Thoracic aorta (tissue), 2 donors: Measurements from ENCODE around the gene BACH2. TPM values are rescaled to one million over a fixed set of nuclear protein-coding genes. Genes with fewer than 3 reads are reported as not detected.
"Not testable (repeated sequence)": the region's sequence is repeated elsewhere in the genome, so short reads cannot be mapped to it uniquely, and the experiment has no call there.

Experiments used
- ATAC-seq: fragments of 150-250 bp; one replicate; pipeline ENCODE4 v1.8.0; 2017; ENCODE audit warnings: low read depth; ENCODE audit not compliant: insufficient number of reproducible peaks, low FRiP score
- DNase-seq: peaks from one replicate; pipeline ENCODE4 v3.0.0-alpha.2; 2020; ENCODE audit warnings: low spot score
- H3K27ac ChIP-seq, 2 donors: fragments of 200-600 bp; sonication (generic); 1 replicate in 1 of 2; 2 replicates in 1 of 2; pipeline ENCODE4 v1.5.1; 2016; ENCODE audit warnings: mild to moderate bottlenecking in 2 of 2, moderate library complexity in 2 of 2
- H3K27me3 ChIP-seq: fragments of 200-600 bp; sonication (generic); replicated peaks from 2 replicates; pipeline ENCODE4 v1.6.0; 2016; ENCODE audit warnings: mild to moderate bottlenecking; ENCODE audit not compliant: insufficient read depth
- H3K36me3 ChIP-seq: fragments of 200-600 bp; sonication (generic); one replicate; pipeline ENCODE4 v1.5.1; 2016
- H3K4me1 ChIP-seq, 2 donors: fragments of 200-600 bp; sonication (generic); 1 replicate in 1 of 2; 2 replicates in 1 of 2; pipeline versions ENCODE4 v1.5.1 to v1.6.0; 2016; ENCODE audit warnings: low read depth in 2 of 2, mild to moderate bottlenecking in 1 of 2; ENCODE audit not compliant: control insufficient read depth in 1 of 2
- H3K4me3 ChIP-seq: fragments of 200-600 bp; sonication (generic); 2 replicates; pipeline ENCODE4 v1.5.1; 2016; ENCODE audit warnings: mild to moderate bottlenecking
- H3K9me3 ChIP-seq: fragments of 200-600 bp; sonication (generic); 2 replicates; pipeline ENCODE4 v1.5.1; 2016
- total RNA-seq, 2 donors: library from RNA; depleted of rRNA; stranded (reverse); fragments of >200 nt; gene quantifications; one replicate each; pipeline versions ENCODE4 v1.1.0 to v1.2.3, GENCODE V29; 2016
- TF ChIP-seq, protein P1 (sequence below): fragments of 200-600 bp; sonication (generic); IDR thresholded peaks from one replicate; pipeline ENCODE4 v1.5.1; 2019; ENCODE audit warnings: antibody characterized with exemption

The BACH2 gene
- total RNA-seq, 2 donors from 2014 or later, result 6.1 to 17.8 TPM

DNA sequence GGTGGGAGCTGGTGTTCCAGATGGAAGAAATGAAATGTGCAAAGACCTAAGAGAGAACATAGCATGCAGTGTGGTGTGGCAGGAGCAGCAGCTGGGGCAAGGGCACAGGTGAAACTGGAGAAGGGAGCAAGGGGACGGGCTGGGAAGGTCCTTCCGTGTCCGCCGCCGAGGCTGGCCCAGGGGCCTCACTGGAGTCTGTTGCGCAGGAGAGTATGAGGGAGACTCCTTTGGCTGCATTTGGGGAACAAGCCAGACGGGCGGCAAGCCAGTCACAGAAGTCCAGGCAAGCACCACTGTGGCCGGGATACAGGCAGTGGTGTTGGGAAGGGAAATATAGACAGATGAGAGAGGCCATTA lies 324.6 kb downstream of the BACH2 start:
- H3K27ac ChIP-seq, result no peak overlapping the region
- ATAC-seq, result no peak
- TF ChIP-seq, protein P1, sequence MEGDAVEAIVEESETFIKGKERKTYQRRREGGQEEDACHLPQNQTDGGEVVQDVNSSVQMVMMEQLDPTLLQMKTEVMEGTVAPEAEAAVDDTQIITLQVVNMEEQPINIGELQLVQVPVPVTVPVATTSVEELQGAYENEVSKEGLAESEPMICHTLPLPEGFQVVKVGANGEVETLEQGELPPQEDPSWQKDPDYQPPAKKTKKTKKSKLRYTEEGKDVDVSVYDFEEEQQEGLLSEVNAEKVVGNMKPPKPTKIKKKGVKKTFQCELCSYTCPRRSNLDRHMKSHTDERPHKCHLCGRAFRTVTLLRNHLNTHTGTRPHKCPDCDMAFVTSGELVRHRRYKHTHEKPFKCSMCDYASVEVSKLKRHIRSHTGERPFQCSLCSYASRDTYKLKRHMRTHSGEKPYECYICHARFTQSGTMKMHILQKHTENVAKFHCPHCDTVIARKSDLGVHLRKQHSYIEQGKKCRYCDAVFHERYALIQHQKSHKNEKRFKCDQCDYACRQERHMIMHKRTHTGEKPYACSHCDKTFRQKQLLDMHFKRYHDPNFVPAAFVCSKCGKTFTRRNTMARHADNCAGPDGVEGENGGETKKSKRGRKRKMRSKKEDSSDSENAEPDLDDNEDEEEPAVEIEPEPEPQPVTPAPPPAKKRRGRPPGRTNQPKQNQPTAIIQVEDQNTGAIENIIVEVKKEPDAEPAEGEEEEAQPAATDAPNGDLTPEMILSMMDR, result no peak

DNA sequence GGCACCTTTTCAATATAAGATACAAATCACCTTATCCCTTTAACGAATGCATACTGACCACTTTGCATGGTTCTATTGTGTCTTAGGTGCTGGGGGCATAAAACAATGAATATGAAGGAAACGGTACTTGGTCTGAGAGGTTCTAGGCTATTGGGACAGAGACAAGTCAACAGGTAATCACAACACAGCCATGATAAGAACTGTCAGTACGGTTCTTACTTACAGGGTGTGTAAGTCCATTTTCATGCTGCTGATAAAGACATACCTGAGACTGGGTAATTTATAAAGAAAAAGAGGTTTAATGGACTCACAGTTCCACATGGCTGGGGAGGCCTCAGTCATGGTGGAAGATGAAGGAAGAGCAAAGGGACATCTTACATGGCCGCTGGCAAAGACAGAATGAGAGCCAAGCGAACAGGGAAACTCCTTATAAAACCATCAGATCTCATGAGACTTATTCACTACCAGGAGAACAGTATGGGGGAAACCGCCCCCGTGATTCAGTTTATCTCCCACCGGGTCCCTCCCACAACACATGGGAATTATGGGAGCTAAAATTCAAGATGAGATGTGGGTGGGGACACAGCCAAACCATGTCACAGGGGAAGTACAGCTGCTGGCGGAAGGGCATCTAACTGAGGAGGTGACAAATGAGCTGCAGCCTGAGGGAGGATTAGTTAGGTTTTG lies 325.2 kb downstream of the BACH2 start:
- not testable (repeated sequence) for H3K27ac ChIP-seq, H3K4me1 ChIP-seq, ATAC-seq, H3K27me3 ChIP-seq, H3K4me3 ChIP-seq, H3K9me3 ChIP-seq, H3K36me3 ChIP-seq, DNase-seq

More for the DNA sequence above, 324.6 kb downstream of the BACH2 start:
- H3K36me3 ChIP-seq, result no peaks in the 10 kb centered on the region
- no peaks in the 10 kb centered on the region for H3K9me3 ChIP-seq
- no peak for DNase-seq
- no peaks in the 10 kb centered on the region for H3K27me3 ChIP-seq
- H3K4me3 ChIP-seq, result no peak overlapping the region
- no peaks in the 10 kb centered on the region for H3K4me1 ChIP-seq

DNA sequence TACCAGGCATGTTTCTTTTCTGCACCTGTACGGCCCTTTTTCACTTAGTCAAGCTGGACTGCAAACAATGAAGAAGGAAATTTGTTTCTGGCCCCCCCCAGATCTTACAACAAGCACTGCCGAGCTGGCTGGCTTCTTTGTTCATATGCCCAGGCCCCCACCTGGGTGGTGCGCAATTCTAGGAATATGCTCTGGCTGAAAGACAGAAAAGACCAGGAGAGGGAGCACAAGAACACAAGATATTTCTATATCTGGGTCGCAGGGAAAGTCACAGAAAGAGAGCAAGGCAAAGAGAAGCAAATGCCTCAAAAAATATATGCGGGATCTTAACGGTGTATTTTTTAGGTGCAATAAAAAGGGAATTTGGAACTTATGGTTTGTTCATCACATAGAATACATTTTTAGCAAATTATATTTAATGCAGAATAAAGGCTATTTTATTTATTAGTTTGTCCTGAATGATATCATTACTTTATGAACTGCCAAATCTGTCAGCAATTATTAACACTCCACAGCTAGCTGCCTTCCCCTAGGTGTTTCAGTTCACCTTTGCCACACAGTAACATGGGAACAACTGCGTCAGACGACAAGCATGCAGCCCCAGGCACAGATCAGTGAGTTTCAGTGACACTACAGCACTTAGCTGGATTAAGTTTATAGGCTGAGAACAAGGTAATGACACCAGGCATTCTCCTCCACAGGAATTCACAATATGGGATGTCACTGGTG lies 325.9 kb downstream of the BACH2 start:
- Histone ChIP-seq H3K36me3 (no peaks in the 10 kb centered on the region), H3K27ac (no peak overlapping the region), H3K4me1 (no peaks in the 10 kb centered on the region), H3K27me3 (no peaks in the 10 kb centered on the region), H3K9me3 (no peaks in the 10 kb centered on the region), H3K4me3 (no peak overlapping the region)
- TF ChIP-seq, protein P1, result peak; percentile 53
- ATAC-seq (peak; percentile 34), DNase-seq (no peak)

DNA sequence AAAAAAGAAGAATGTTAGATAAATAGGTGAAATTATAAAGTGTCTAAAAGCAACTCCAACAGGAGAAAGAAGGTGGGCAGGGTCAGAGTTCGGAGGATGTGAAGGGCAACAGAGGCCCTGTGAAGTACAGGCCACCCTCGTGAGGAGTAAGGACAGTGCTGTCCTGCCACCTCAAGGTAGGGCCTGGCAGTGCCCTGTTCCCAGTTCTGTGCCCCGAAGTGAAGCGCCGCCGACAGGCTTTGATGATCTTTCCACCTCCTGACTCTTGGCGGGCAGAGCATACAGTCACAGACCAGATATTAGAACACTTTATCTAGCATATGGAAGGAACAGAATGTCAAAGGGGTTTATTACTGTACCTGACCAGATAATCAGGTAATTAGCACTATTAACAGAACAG lies 326.6 kb downstream of the BACH2 start:
- Histone ChIP-seq H3K36me3 (no peaks in the 10 kb centered on the region), H3K27me3 (no peaks in the 10 kb centered on the region), H3K9me3 (no peaks in the 10 kb centered on the region), H3K4me1 (no peaks in the 10 kb centered on the region), H3K27ac (no peak overlapping the region), H3K4me3 (no peak overlapping the region)
- TF ChIP-seq, protein P1, result no peak
- DNase-seq, result no peak
- ATAC-seq, result no peak

DNA sequence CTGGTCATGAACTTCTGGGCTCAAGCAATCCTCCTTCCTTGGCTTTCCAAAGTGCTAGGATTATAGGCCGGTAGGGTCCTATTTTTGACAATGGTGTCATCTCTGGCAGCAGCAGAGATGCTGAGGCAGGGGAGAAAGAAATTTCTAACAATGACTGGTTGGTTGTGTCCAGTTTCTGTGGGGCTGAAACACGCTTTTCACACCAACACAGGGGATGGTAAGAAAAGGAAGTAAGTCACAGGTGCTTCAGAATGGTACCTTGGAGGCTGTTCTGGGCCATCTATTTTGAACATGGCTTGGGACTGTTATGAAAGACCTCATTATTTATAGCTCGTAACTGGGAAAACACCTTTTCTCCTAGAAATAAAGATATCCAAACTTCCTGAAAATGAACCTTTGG lies 329.7 kb downstream of the BACH2 start:
- TF ChIP-seq, protein P1, result no peak
- H3K27me3 ChIP-seq, result no peaks in the 10 kb centered on the region
- ATAC-seq (no peak), DNase-seq (no peak)
- no peaks in the 10 kb centered on the region for H3K4me1 ChIP-seq
- H3K9me3 ChIP-seq, result no peaks in the 10 kb centered on the region
- no peak overlapping the region for H3K4me3 ChIP-seq
- H3K27ac ChIP-seq, result no peak overlapping the region
- H3K36me3 ChIP-seq, result no peaks in the 10 kb centered on the region
